22Rv1 (cell line): ENCODE results near the gene PPM1G.

Source experiments
- ZFX ChIP-seq: fragments of 450-650 bp; IDR thresholded peaks from 2 replicates; pipeline ENCODE4 v1.6.1; 2017; ENCODE audit warnings: antibody characterized with exemption, borderline replicate concordance
- TF ChIP-seq, protein P1 (sequence below): fragments of 450-650 bp; IDR thresholded peaks from 2 replicates; pipeline ENCODE4 v1.5.1; 2017; ENCODE audit warnings: mild to moderate bottlenecking

DNA sequence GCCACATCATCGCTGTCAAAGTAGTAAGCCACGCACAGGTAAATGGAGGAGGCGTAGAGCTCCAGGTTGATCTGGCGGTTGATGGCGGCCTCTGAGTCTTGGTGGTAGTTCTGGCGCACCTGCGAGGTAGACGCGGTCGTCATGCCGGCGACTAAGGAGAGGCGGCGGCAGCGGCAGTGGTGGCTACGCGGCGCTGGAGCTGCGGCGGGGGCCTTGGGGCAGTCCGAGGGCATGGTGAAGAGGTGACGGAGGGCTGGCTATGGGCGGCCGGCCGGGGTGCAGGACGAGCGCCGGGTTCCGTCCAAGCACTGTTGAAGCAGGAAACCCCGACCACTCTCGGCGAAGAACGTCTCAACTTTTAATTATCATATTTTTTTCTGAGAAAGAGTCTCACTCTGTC, 16.2 kb downstream of the PPM1G start:
- TF ChIP-seq, protein P1, sequence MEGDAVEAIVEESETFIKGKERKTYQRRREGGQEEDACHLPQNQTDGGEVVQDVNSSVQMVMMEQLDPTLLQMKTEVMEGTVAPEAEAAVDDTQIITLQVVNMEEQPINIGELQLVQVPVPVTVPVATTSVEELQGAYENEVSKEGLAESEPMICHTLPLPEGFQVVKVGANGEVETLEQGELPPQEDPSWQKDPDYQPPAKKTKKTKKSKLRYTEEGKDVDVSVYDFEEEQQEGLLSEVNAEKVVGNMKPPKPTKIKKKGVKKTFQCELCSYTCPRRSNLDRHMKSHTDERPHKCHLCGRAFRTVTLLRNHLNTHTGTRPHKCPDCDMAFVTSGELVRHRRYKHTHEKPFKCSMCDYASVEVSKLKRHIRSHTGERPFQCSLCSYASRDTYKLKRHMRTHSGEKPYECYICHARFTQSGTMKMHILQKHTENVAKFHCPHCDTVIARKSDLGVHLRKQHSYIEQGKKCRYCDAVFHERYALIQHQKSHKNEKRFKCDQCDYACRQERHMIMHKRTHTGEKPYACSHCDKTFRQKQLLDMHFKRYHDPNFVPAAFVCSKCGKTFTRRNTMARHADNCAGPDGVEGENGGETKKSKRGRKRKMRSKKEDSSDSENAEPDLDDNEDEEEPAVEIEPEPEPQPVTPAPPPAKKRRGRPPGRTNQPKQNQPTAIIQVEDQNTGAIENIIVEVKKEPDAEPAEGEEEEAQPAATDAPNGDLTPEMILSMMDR = no peak
- TF ChIP-seq ZFX = no peak
